ENCODE data around the gene HNF1B.
A peak's percentile ranks its signal among the peaks of the same experiment; 100 is the strongest.

Gene HNF1B

DNA sequence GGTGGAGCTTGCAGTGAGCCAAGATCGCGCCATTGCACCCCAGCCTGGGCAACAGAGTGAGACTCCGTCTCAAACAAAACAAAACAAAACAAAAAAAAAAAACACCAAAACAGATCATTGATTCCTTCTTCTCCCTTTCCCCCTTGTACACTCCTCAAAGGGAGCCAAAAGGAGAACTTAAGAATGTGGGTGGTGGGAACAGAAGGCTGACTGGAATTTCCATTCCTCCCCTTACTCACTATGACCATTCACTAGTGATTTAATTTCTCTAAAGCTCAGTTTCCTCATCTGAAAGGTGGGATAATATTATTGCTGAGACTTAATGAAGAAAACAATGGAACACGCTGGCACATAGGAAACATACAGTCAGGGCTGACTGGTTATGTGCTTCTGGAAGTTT, 17.1 kb upstream of the HNF1B start:
- no peak overlapping the region for H3K4me3 ChIP-seq (ENCODE audit: low read depth, low read length)

DNA sequence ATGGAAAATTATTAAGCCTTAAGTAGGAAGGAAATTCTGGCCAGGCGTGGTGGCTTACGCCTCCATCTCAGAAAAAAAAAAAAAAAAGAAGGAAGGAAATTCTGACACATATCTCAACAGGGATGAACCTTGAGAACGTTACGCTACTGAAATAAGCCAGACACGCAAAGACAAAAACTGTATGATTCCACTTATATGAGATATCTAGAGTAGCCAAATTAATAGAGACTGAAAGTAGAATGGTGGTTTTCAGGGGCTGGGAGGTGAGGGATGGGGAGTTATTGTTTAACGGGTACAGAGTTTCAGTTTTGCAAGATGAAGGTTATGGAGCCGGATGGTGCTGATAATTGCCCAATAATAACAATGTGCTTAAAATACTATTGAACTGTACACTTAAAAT, 16.2 kb upstream of the HNF1B start:
- no peak overlapping the region for H3K4me3 ChIP-seq (ENCODE audit: low read depth, low read length)

DNA sequence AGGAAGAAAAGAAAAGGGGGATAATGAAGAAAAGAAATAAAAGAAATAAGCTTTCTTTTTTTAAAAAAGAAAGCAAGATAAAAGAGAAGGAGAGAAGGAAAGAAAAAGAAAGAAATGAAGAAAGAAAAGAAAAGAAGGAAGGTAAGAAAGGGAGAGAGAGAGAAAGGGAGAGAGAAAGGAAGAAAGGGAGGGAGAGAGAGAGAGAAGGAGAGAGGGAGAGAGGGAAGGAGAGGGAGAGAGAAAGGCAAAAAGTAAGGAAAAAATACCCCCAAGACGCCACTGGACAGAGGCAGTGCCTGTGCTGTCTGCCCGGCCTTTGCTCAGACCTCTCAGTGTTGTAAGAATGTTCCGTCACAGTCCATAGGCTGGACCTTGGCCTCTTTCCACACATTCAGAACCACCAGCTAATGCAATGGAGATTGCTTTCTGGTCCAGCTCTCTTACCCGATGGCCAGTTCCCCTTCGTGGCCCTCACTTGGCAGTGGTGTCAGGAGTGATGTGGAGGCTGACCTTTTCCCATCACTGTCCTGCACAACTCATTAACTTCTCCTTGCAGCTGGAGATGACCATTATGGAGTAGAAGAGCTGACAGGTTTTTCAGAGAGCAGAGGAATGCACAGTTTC, 14.3 kb upstream of the HNF1B start:
- H3K4me3 ChIP-seq (ENCODE audit: low read depth, low read length), result no peak overlapping the region

DNA sequence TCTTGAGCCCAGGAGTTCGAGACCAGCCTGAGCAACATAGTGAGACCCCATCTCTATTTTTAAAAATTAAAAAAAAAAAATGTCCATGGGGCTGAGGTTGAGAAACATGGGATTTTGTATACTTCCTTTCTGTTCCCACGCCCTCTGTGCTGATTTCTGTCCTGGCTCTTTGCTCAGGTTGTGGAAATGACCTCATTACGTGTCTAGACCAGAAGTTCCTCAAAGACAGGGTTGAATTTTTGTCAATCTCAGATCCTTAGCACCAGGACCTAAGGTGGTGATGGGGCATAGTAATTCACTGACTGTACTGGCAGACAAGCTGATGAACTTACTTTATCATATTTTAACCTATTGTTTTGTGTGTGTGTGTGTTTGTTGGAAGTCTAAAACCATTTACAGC, 11.2 kb upstream of the HNF1B start:
- H3K4me3 ChIP-seq (ENCODE audit: low read depth, low read length), result no peak overlapping the region

DNA sequence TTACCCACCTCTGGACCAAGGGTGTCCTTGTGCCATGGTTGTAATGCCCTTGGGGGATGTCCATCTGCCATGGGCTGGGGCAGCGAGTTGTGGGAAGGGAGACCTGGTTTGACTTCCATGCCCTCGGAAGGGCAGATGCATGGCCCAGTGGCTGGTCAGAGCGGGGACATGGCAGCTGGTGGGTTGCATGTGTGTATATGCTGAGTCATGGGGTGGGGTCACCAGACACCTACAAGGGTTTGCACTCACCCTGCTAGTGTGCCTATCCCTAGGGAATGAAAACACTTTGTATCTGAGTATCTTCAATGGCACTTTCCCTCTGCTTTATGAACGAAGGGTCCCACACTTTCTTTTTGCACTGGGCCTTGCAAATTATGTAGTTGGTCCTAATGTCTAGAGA, 10.6 kb upstream of the HNF1B start:
- no peak overlapping the region for H3K4me3 ChIP-seq (ENCODE audit: low read depth, low read length)

DNA sequence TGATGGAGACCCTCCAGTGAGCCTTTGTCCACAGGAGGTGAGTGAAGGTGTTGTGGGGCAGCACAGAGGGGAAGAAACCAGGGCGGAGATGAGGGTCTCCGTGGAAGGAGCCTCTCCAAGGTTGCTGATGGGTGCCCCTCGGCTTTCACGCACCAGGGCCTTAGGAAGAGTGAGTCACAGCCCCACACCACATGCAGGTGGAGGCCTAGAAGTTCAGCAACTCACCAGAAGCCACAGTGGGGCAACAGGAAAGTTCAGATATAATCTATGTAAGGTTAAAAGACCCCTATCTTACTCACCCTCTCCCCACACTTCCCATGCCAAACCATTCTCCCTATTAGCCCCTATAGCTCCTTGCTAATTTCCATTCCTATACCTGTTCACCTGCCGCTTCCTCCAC, 9.5 kb upstream of the HNF1B start:
- no peak overlapping the region for H3K4me3 ChIP-seq (ENCODE audit: low read depth, low read length)

DNA sequence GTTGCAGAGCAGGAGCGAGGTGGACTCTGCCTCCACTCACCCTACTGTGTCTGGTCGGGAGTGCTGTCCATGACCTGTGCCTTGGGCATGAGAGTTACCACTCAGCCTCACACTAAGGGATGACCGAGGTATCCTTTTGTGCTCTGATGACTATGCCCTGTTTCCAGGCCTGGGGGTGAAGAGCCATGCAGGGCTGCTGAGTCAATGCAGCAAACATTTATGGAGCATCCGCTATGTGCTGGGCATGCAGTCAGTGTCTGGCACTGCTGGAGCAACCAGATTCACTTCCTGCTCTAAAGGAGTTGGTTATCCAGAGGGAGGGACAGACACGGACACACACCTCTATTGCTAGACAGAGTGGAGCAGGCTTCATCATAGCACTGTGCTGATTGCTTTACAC, 7.6 kb upstream of the HNF1B start:
- no peak overlapping the region for H3K4me3 ChIP-seq (ENCODE audit: low read depth, low read length)

DNA sequence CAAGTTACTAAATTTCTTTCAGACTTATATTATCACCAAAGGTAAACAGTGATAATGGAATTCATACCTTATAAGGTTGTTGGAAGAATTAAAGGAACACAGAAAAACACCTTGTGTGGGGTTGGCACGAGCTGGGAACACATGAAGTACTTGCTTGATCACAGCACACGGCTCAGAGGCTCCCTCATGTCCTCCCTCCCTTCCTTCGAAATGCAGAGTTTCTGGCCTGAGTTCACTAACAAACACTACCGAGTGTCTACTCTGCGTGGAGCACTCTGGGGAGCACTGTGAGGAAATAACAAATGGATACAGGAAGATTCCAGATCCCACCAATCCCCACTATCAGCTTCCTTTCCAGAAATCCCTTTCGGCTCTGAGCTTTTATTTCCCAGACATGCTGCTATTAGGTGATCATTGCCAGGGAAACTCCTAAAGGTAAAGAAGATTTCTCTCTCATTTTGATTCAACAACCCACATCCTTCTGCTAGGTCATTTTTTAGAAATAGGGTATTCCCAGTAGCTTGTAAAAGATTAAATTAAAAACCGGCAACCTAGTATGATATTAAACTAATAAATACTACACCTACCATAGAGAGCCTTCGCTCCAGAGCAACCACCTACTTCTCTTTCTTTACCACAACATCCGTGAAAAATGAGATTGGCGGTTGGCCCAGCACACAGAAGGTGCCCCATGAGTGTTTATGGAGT, 6.1 kb upstream of the HNF1B start:
- no peak overlapping the region for H3K4me3 ChIP-seq (ENCODE audit: low read depth, low read length)

DNA sequence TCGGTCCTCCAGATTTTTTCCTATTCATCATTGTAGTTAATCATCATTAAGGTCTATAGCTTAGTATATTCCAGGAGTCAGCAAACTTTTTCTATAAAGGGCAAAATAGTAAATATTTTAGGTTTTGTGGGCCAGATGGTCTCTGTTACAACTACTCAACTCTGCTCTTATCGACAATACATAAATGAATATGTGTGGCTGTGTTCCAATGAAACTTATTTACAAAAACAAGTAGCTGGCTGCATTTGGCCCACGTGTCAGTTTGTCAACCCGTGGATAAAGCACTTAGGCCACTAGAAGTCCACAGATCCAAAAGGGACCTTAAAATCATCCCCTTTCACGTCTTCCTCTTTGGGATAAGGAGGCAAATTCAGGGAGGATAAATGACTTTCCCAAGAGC, 5.4 kb upstream of the HNF1B start:
- no peak overlapping the region for H3K4me3 ChIP-seq (ENCODE audit: low read depth, low read length)

DNA sequence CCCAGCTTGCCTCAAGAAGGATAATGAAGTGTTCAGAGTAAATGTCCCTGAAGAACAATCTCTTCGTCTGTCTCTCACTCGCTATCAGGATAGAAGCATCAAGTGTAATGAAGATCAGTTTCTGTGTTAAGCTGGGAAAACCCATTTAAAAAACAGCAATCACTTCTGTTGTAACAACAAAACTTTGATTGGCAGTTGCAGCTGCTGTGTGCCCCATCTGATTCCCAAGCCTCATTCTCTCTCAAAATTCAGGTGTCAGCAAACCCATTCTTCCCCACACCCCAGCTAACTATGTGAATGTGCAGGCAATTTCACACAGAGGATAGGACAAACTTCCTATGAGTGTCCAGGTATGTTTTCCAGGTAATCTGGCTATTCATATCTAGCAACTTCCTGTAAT, 2.4 kb upstream of the HNF1B start:
- no peak overlapping the region for H3K4me3 ChIP-seq (ENCODE audit: low read depth, low read length)

DNA sequence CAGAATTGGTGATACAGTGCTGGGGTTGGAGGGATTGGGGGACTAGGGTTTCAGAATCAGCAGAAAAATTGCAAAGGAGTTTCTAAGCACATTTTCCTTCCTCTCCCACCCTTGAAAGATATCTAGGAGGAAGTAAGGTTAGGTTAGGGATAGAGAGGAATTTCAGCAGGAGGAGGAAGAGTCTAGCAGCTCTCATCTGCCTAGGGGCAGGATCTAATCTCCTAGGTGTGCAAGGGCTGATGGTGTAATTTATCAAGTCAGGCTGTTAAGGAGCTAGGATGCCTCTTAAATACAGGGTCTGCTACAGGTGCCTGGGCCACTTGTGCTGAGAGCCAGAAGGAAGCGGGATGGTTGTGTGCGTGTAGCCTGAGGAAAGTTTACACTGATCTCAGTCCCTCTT, 1.8 kb upstream of the HNF1B start:
- H3K4me3 ChIP-seq (ENCODE audit: low read depth, low read length), result no peak overlapping the region

DNA sequence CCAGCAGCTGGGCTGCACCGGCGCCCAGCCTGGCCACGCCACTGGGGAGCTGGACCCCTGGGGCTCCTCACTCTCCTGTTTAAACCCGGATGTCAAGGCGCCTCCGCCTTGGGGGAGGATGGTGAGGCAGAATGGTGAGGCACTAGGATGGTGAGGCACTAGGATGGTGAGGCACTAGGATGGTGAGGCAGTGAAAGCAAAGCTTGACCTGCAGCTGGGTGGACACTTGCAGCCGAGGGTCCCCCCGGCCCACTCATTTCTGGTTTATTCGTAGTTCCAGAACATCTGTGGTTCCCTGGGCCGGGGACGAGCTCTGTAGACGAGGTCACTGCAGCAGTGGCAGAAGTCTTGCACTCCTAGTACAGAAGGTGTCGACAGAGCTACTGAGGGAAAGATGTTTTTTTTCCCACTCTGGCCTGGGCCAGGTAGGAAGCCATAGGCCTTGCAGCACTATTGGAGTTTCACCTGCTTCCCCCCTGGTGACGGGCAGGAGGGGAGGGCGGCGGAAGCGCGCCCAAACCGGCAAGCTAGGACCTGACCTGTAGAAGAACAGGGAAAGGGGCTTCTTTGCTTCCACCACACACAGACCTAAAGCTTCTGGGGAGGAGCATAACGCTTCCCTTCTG, 1.1 kb upstream of the HNF1B start:
- H3K4me3 ChIP-seq (ENCODE audit: low read depth, low read length), result no peak overlapping the region

DNA sequence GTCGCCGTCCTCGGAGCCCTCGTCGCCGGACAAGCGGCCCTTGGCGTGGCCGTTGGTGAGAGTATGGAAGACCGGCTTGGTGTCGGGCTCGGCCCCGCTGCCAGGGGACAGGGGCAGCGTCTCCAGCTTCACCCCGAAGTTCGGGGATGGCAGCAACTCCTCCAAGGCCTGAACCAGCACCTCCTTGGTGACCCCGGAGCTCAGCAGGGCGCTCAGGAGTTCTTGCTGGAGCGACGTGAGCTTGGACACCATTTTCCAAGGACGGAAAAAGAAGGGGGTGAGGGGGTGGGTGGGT, 279 bp downstream of the HNF1B start:
- H3K4me3 ChIP-seq (ENCODE audit: low read depth, low read length), result peak overlapping the region; percentile 13

DNA sequence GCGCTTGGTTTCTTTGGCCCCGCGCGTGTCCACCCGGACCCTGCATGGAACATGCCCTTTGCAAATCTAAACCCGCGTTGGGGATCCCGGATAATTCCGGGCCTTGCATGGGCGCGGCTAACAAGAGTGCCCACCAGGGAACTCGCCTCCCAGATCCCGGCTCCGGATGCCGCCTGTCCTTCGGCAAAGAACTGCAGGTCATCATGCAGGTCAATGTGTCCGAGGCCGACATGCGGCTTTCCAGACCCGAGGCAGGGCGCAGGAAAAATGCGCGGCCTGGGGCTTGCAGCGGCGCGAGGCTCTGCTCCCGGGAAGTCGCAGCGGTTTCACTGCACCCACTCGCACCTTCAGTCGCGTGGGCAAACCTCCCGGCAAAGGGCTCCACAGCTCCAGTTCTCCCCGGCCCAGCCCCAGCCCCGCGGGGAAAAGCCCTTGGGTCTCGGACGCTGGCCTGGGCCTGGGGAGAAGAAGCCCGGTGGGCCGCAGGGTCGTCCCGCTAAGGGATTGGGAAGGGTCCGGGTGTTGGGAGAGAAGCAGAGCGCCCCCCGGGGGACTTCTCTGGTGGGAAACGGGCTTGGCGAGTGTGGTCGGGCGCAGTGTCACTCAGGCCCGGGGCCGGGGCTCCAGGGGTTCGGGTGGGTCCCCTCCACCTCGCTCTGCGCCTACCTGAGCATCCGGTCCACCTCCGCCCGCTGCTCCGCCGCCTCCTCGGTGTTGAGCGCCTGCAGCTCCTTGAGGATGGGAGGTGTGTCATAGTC, 805 bp downstream of the HNF1B start:
- H3K4me3 ChIP-seq (ENCODE audit: low read depth, low read length), result peak overlapping the region; percentile 17

DNA sequence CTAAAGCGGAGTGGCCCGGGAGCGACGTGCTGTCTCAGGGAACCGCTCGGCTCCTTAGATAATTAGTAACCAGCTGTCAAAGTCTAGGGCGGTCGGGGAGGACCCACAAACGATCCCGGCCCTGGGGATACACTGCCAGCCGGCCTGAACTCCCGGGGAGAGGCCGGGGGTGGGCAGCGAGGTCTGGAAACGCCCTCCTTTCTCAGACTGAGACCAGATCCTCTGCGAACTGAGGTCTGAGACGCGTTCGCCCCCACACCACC, 1.3 kb downstream of the HNF1B start:
- peak overlapping the region; percentile 8 for H3K4me3 ChIP-seq (ENCODE audit: low read depth, low read length)

DNA sequence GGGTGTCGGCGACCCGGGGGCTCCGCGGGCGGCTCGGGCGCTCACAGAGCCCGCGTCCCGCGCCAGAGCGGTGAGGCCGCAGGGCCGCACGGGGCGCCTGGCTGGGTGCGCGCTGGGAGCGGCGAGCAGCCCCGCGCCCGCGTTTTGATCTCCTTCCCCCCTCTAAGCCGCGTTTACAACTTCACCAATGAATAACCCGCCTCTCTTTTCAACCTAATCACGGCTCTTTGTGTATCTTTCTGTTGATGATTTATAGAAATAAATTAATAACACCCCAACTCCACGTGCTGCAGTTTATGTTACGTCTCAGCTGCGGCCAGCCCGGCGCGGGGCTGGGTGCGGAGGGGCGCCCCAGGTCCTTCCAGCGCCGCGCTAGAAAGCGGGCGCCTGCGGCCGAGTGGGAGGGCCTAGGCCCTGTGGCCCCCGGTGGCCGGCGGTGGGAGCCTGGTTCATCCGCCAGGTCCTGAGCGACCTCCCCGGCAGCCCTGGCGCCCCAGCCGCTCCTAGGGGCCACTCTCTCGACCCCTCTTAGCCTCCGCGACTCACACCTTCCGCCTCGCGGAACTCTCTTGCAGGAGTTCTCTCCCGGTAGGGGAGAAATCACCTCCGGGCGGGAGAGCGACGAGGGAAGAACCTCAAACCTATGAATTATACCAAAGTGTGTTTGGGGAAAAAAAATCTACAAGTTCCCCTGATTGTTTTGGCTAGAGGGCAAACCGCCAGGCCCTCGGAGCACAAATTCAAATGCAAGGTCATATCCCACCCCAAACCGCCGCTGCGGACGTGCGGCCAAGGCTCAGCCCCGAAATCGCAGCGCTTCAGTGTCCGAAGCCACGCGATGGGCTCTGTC, 1.9 kb downstream of the HNF1B start:
- peak overlapping the region; percentile 8 for H3K4me3 ChIP-seq (ENCODE audit: low read depth, low read length)

DNA sequence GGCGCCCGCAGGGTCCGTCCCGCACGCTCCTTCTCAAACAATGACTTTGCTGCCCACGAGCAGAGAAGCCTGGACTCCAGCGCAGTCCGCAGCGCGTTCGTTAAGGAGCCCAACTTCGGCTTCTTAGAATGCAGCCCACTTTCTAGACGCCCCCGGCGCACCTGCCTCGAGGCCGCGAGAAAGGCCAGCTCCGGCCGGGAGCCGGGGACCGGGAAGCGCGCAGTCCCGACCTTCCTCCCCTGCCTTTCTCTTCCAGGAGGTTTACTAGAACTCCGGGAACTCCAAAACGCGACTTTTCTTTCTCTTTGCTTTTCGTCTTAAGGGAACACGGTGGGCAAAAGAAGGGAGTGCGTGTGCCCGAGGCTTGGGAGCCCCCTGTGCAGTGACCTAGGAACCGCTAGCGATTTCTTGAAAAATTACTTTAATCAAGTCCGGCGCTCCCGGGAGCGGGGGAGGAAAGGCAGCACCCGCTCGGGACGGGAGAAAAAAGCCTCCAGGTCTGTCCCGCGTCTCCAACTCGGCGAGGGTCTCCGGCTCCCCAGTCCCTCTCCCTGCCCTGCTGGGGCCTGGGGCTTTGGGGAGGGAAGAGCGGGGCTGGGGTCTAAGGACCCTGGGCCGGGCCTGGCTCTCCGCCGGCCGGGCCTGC, 2.6 kb downstream of the HNF1B start:
- H3K4me3 ChIP-seq (ENCODE audit: low read depth, low read length), result peak overlapping the region; percentile 20

DNA sequence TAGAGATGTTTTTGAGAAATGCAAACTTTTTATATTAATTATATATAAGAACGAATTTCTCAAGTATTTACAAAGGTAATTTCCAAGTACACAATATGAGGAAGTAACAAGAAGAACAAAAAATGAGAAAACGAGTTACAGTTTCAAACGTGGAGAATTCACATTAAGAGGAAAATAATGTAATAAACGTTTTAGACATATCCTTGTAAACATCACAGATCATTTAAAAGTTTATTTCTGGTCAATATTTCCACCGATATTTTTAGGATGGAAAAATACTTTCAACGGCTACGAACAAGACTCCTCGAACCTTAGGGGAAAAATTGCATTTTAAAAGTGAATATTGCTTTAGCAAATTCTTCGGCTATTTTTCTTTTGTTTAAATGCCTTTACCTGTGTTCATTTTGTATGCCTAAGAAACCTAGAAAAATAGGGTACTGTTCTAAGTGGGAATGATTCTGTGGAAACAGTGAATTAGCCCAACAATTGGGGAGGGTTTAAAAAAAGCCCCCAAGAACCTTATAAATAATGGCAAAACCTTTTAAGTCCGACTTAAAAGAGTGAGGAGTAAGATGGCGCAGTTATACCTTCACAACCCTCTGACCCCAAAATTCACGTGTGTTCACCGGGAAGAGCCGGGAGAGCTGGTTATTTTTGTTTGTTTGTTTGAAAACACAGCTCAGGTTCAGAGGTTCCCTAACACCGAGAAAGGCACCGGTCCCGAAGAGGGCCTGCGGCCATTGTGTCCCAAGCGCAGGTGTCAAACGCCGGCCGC, 3.3 kb downstream of the HNF1B start:
- peak overlapping the region; percentile 1 for H3K4me3 ChIP-seq (ENCODE audit: low read depth, low read length)

DNA sequence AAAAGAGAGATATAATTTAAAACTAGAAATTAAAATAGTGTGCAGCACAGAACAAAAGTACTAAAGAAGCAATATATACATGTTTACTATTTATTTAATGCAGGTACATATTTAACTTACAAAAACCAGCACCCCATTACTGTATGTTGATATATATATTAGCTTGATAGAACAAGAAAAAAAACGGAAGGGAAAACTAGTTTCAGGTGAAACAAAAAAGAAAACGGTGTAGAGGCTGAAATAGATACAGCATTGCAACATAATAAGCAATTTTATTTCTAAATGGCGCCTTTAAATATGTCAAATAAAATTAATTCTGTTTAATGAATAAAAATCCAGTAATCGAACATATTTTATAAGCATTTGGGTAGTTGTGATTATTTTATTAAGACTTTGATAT, 3.9 kb downstream of the HNF1B start:
- H3K4me3 ChIP-seq (ENCODE audit: low read depth, low read length), result no peak overlapping the region

DNA sequence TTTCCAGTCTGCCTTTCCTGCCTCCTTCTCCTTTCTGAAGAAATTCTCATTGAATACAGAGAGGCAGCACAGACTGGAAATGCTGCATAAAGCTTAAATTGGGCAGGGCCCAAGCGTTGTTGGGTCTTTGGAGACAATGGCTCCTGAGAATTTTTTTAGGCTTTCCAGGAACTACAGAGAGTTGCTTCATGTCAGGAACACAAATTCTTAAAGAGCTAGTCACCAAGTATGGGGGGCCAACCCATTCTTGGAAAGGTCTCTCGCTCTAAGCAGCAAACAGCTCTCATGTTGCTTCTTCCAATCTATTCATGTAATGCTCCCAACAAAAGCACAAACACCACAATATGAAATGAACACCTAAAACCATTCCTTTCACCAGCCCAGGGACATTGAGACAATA, 6.9 kb downstream of the HNF1B start:
- H3K4me3 ChIP-seq (ENCODE audit: low read depth, low read length), result no peak overlapping the region
